GM23248 (cell line): ENCODE data around the gene HABP2. TPM values are rescaled to one million over a fixed set of nuclear protein-coding genes. Genes with fewer than 3 reads are reported as not detected.
A peak's percentile ranks its signal among the peaks of the same experiment; 100 is the strongest.

Experiments used
- DNase-seq: peaks from one replicate; pipeline ENCODE4 v3.0.0-alpha.2; 2015
- H2AFZ ChIP-seq: fragments of 200-600 bp; sonication (generic); 2 replicates; pipeline ENCODE4 v1.6.1; 2016; ENCODE audit warnings: antibody characterized with exemption
- H3F3A ChIP-seq: fragments of 200-600 bp; sonication (generic); 2 replicates; pipeline ENCODE4 v1.6.1; 2016; ENCODE audit warnings: mild to moderate bottlenecking, antibody characterized with exemption, mixed run types; ENCODE audit not compliant: insufficient read depth
- H3K27ac ChIP-seq: fragments of 200-600 bp; sonication (generic); 2 replicates; pipeline ENCODE4 v1.5.1; 2016; ENCODE audit warnings: mild to moderate bottlenecking
- H3K27me3 ChIP-seq: fragments of 200-600 bp; sonication (generic); replicated peaks from 2 replicates; pipeline ENCODE4 v1.6.1; 2016; ENCODE audit warnings: mild to moderate bottlenecking; ENCODE audit not compliant: insufficient read depth
- H3K36me3 ChIP-seq: fragments of 200-600 bp; sonication (generic); 2 replicates; pipeline ENCODE4 v1.6.1; 2016; ENCODE audit warnings: low read depth, mild to moderate bottlenecking
- H3K4me1 ChIP-seq: fragments of 200-600 bp; sonication (generic); 2 replicates; pipeline ENCODE4 v1.6.1; 2016; ENCODE audit warnings: mild to moderate bottlenecking; ENCODE audit not compliant: insufficient read depth
- H3K4me2 ChIP-seq: fragments of 200-600 bp; sonication (generic); one replicate; pipeline ENCODE4 v1.6.1; 2016; ENCODE audit warnings: mild to moderate bottlenecking; ENCODE audit not compliant: unreplicated experiment
- H3K4me3 ChIP-seq: fragments of 200-600 bp; sonication (generic); 2 replicates; pipeline ENCODE4 v1.5.1; 2016; ENCODE audit warnings: mild to moderate bottlenecking
- H3K79me2 ChIP-seq: fragments of 200-600 bp; sonication (generic); 2 replicates; pipeline ENCODE4 v1.6.1; 2016; ENCODE audit warnings: mild to moderate bottlenecking; ENCODE audit not compliant: insufficient read depth
- H3K9ac ChIP-seq: fragments of 200-600 bp; sonication (generic); 2 replicates; pipeline ENCODE4 v1.6.1; 2016; ENCODE audit warnings: mild to moderate bottlenecking
- H3K9me2 ChIP-seq: fragments of 200-600 bp; sonication (generic); 2 replicates; pipeline ENCODE4 v1.6.1; 2016; ENCODE audit warnings: mixed run types, mild to moderate bottlenecking, moderate library complexity; ENCODE audit not compliant: insufficient read depth
- H3K9me3 ChIP-seq: fragments of 200-600 bp; sonication (generic); one replicate; pipeline ENCODE4 v1.6.1; 2017; ENCODE audit warnings: low read depth
- H4K20me1 ChIP-seq: fragments of 200-600 bp; sonication (generic); 2 replicates; pipeline ENCODE4 v1.6.0; 2016; ENCODE audit not compliant: insufficient read depth
- EZH2 ChIP-seq: fragments of 200-600 bp; sonication (generic); IDR thresholded peaks from 2 replicates; pipeline ENCODE4 v1.6.1; 2018; ENCODE audit warnings: antibody characterized with exemption, mild to moderate bottlenecking; ENCODE audit not compliant: insufficient read depth, poor library complexity, severe bottlenecking
- EZH2phosphoT487 ChIP-seq: fragments of 200-600 bp; sonication (generic); IDR thresholded peaks from 2 replicates; pipeline ENCODE4 v1.6.1; 2018; ENCODE audit warnings: antibody characterized with exemption, moderate library complexity, mild to moderate bottlenecking, low read depth; ENCODE audit not compliant: insufficient read depth
- WGBS, 2 experiments: methylation state at CpG; one replicate each; pipeline ENCODE4 v1.1.6; 2015 to 2017; ENCODE audit warnings: low lambda C conversion rate in 2 of 2, low coverage in 1 of 2; ENCODE audit errors: missing lambda C conversion rate in 2 of 2; 5-methylcytosine and 5-hydroxymethylcytosine counted together
- in situ Hi-C: fragments of 300-500 bp; cut with MboI; formaldehyde crosslinking; loops from 2 replicates; pipeline ENCODE4 v1.15.0; 2020
- polyA plus RNA-seq: library from polyadenylated mRNA; unstranded; fragments of >200 nt; fragmentation: Nextera tagmentation; extraction: Ambion mirVana; gene quantifications from 2 replicates; pipeline ENCODE4 v1.2.1, GENCODE V29; 2016
- total RNA-seq: library from RNA; depleted of rRNA; stranded (reverse); fragments of >200 nt; shearing (Covaris generic); gene quantifications from 2 replicates; pipeline ENCODE4 v1.2.3, GENCODE V29; 2014

HABP2 gene
- total and polyA plus RNA-seq, 2 experiments from 2014 or later, result not detected

- in situ Hi-C loops, result no loop called here
- no peaks in the 10 kb centered on the region for H3K36me3 ChIP-seq
- no peak overlapping the region for H2AFZ ChIP-seq
- H3K27ac ChIP-seq, result no peak overlapping the region
- 75 to 76% methylated on average over 5 of the region's 5 CpGs for WGBS, 2 experiments
- no peaks in the 10 kb centered on the region for H4K20me1 ChIP-seq
- H3K9ac ChIP-seq, result no peak overlapping the region
- no peak for TF ChIP-seq EZH2
- no peak overlapping the region for H3K4me3 ChIP-seq
- no peak overlapping the region for H3K4me2 ChIP-seq
- H3K27me3 ChIP-seq, result no peaks in the 10 kb centered on the region
- DNase-seq, result no peak
- H3K9me2 ChIP-seq, result no peaks in the 10 kb centered on the region
- H3F3A ChIP-seq, result 0 out of 2 replicates have a peak, but pooled peaks cover 8% of the 10 kb centered on the region
- no peaks in the 10 kb centered on the region for H3K9me3 ChIP-seq
- no peaks in the 10 kb centered on the region for H3K79me2 ChIP-seq
- H3K4me1 ChIP-seq, result peaks cover 21% of the 10 kb centered on the region
Measured at GRCh38 chr10:113525713-113526112, 27.1 kb upstream of the HABP2 start.

DNA sequence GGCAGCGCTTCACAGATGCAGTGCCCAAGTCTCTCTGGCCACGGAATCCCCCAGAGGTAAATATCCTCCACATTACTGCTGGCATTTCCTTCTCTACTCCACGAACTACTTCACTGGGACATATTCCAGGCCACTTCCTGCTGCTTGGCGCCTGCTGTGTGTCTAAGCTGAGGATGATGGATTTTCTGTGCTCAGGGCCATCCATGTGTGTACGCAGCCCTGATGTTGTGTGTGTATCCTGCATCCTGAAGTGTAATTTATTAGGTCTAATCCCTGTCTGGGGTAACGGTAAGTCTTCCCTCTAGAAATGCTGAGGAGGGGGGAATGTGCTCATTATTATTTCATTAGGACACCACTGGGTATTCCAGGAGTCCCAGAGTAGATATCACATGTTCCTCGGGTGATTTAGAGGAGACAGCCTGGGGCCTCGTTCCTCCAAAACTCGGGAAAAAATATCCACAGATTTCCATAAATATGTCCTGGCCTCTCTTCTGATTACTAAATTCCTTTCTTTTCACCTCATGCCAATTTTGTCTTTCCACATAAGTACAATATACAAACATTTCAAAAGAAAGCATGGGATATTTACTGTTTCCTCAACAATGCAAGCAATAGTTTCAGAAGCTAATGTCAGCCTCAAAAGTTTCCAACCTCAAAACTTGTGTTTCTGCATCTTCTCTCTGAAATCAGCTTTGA, 25.5 kb upstream of the HABP2 start:
- H2AFZ ChIP-seq, result no peak overlapping the region; the same call in 1 of the 2 replicates
- H3F3A ChIP-seq, result 0 out of 2 replicates have a peak, but pooled peaks cover 5% of the 10 kb centered on the region
- no peaks in the 10 kb centered on the region for H3K9me2 ChIP-seq
- no peak overlapping the region for H3K9ac ChIP-seq
- H3K4me1 ChIP-seq, result peaks cover 18% of the 10 kb centered on the region
- no peaks in the 10 kb centered on the region for H4K20me1 ChIP-seq
- peak overlapping the region; percentile 4 for H3K4me2 ChIP-seq
- in situ Hi-C loops, result no loop called here
- H3K27me3 ChIP-seq, result no peaks in the 10 kb centered on the region
- WGBS, 2 experiments, result 30 to 33% methylated on average over 9 of the region's 9 CpGs
- DNase-seq, result peak; percentile 57
- no peak for TF ChIP-seq EZH2phosphoT487
- TF ChIP-seq EZH2, result no peak
- no peaks in the 10 kb centered on the region for H3K9me3 ChIP-seq
- H3K27ac ChIP-seq, result no peak overlapping the region
- no peak overlapping the region for H3K4me3 ChIP-seq
- no peaks in the 10 kb centered on the region for H3K36me3 ChIP-seq
- H3K79me2 ChIP-seq, result no peaks in the 10 kb centered on the region

- H4K20me1 ChIP-seq, result no peaks in the 10 kb centered on the region
- H3K4me1 ChIP-seq, result peaks cover 10% of the 10 kb centered on the region
- no peak overlapping the region for H3K27ac ChIP-seq
- H3K9me2 ChIP-seq, result no peaks in the 10 kb centered on the region
- in situ Hi-C loops, result no loop called here
- no peak overlapping the region for H3K4me3 ChIP-seq
- no peaks in the 10 kb centered on the region for H3K36me3 ChIP-seq
- no peaks in the 10 kb centered on the region for H3K9me3 ChIP-seq
- no peak overlapping the region for H2AFZ ChIP-seq
- no peak overlapping the region for H3K4me2 ChIP-seq
- no peak overlapping the region for H3K9ac ChIP-seq
- H3K27me3 ChIP-seq, result no peaks in the 10 kb centered on the region
- DNase-seq, result no peak
- H3F3A ChIP-seq, result 0 out of 2 replicates have a peak, but pooled peaks cover 5% of the 10 kb centered on the region
- TF ChIP-seq EZH2phosphoT487 (no peak), EZH2 (no peak)
- no peaks in the 10 kb centered on the region for H3K79me2 ChIP-seq
- 92 to 95% methylated on average over 7 of the region's 7 CpGs for WGBS, 2 experiments
Measured at GRCh38 chr10:113528876-113529275, 24.0 kb upstream of the HABP2 start.

- Histone ChIP-seq H3F3A (0 out of 2 replicates have a peak, but pooled peaks cover 5% of the 10 kb centered on the region), H3K79me2 (no peaks in the 10 kb centered on the region), H3K9ac (no peak overlapping the region), H3K27me3 (no peaks in the 10 kb centered on the region), H2AFZ (no peak overlapping the region), H3K27ac (no peak overlapping the region), H3K4me1 (peaks cover 10% of the 10 kb centered on the region), H4K20me1 (no peaks in the 10 kb centered on the region), H3K4me3 (no peak overlapping the region), H3K4me2 (no peak overlapping the region), H3K9me2 (no peaks in the 10 kb centered on the region), H3K36me3 (no peaks in the 10 kb centered on the region), H3K9me3 (no peaks in the 10 kb centered on the region)
- in situ Hi-C loops, result no loop called here
- TF ChIP-seq EZH2phosphoT487 (no peak), EZH2 (no peak)
- no peak for DNase-seq
- WGBS, 2 experiments, result 86 to 93% methylated on average over 7 to 8 of the region's 8 CpGs
Measured at GRCh38 chr10:113529575-113529974, 23.3 kb upstream of the HABP2 start.

- H3F3A ChIP-seq, result 0 out of 2 replicates have a peak, but pooled peaks cover 5% of the 10 kb centered on the region
- no peak overlapping the region for H3K9ac ChIP-seq
- no peak overlapping the region for H3K27ac ChIP-seq
- no peak for DNase-seq
- no peak overlapping the region for H2AFZ ChIP-seq
- H3K27me3 ChIP-seq, result no peaks in the 10 kb centered on the region
- no peak overlapping the region for H3K4me2 ChIP-seq
- no peaks in the 10 kb centered on the region for H3K79me2 ChIP-seq
- H3K4me3 ChIP-seq, result no peak overlapping the region
- H3K9me3 ChIP-seq, result no peaks in the 10 kb centered on the region
- 85 to 87% methylated on average over 13 of the region's 13 CpGs for WGBS, 2 experiments
- in situ Hi-C loops, result no loop called here
- H4K20me1 ChIP-seq, result no peaks in the 10 kb centered on the region
- no peak for TF ChIP-seq EZH2
- TF ChIP-seq EZH2phosphoT487, result no peak
- H3K4me1 ChIP-seq, result peaks cover 10% of the 10 kb centered on the region
- H3K36me3 ChIP-seq, result no peaks in the 10 kb centered on the region
- no peaks in the 10 kb centered on the region for H3K9me2 ChIP-seq
Measured at GRCh38 chr10:113530476-113530875, 22.4 kb upstream of the HABP2 start.
